Measurements from ENCODE around the gene HNRNPUL2. TPM values are rescaled to one million over a fixed set of nuclear protein-coding genes. Genes with fewer than 3 reads are reported as not detected.
"Not testable (repeated sequence)": the region's sequence is repeated elsewhere in the genome, so short reads cannot be mapped to it uniquely, and the experiment has no call there.

HNRNPUL2 gene
- total RNA-seq, 4 donors from 2014 or later: 38.7 to 68.8 (median 50.3) TPM

GRCh38 chr11:62705880-62706849, 21.1 kb downstream of the HNRNPUL2 start:
- Histone ChIP-seq H3K27me3 (no peaks in the 10 kb centered on the region), H3K4me1 (peaks cover 0 to 35% (median 12%) of the 10 kb centered on the region in 4 donors), H3K27ac (peak overlapping the region; percentile 67 to 78 (median 73)), H3K4me3 (peak overlapping the region; percentile 63 to 87 (median 79)), H3K9me3 (no peaks in the 10 kb centered on the region), H3K36me3 (peaks cover 0 to 12% (median 0%) of the 10 kb centered on the region in 3 donors)
- peak; percentile 95 to 97 (median 97) for DNase-seq
- TF ChIP-seq CTCF (IDR thresholded peaks at IDR 0.05) (no peak), POLR2A (IDR thresholded peaks at IDR 0.05) (peak in 1 of 2 donors; percentile 43)

GRCh38 chr11:62705413-62705812, 21.8 kb downstream of the HNRNPUL2 start:
- Histone ChIP-seq H3K27ac (peak overlapping the region; percentile 67 to 78 (median 73)), H3K9me3 (no peaks in the 10 kb centered on the region), H3K36me3 (peaks cover 0 to 7% (median 0%) of the 10 kb centered on the region in 3 donors), H3K27me3 (no peaks in the 10 kb centered on the region), H3K4me1 (peaks cover 0 to 35% (median 12%) of the 10 kb centered on the region in 4 donors), H3K4me3 (peak overlapping the region; percentile 63 to 87 (median 79))
- no peak for DNase-seq
- TF ChIP-seq POLR2A (IDR thresholded peaks at IDR 0.05) (no peak), CTCF (IDR thresholded peaks at IDR 0.05) (no peak)

GRCh38 chr11:62703921-62704320, 23.3 kb downstream of the HNRNPUL2 start:
- H3K9me3 ChIP-seq, H3K4me3 ChIP-seq, H3K36me3 ChIP-seq, H3K27ac ChIP-seq, H3K27me3 ChIP-seq, DNase-seq: not testable (repeated sequence)
- peaks cover 0 to 26% (median 12%) of the 10 kb centered on the region in 4 donors for H3K4me1 ChIP-seq

GRCh38 chr11:62702246-62702645, 25.0 kb downstream of the HNRNPUL2 start:
- H3K4me1 ChIP-seq: peaks cover 0 to 17% (median 11%) of the 10 kb centered on the region in 4 donors
- no peak for DNase-seq
- H3K36me3 ChIP-seq: peaks cover 0 to 7% (median 0%) of the 10 kb centered on the region in 3 donors
- H3K9me3 ChIP-seq: no peaks in the 10 kb centered on the region
- no peaks in the 10 kb centered on the region for H3K27me3 ChIP-seq
- no peak for TF ChIP-seq POLR2A (IDR thresholded peaks at IDR 0.05)
- no peak for TF ChIP-seq CTCF (IDR thresholded peaks at IDR 0.05)
- no peak overlapping the region for H3K27ac ChIP-seq
- no peak overlapping the region for H3K4me3 ChIP-seq

GRCh38 chr11:62694455-62695167, 32.6 kb downstream of the HNRNPUL2 start:
- H3K27ac ChIP-seq: no peak overlapping the region
- peaks cover 0 to 34% (median 0%) of the 10 kb centered on the region in 3 donors for H3K36me3 ChIP-seq

GRCh38 chr11:62693624-62694023, 33.6 kb downstream of the HNRNPUL2 start:
- H3K27ac ChIP-seq, H3K9me3 ChIP-seq, H3K4me3 ChIP-seq, DNase-seq, H3K27me3 ChIP-seq, H3K4me1 ChIP-seq: not testable (repeated sequence)
- peaks cover 0 to 34% (median 0%) of the 10 kb centered on the region in 3 donors for H3K36me3 ChIP-seq

More at GRCh38 chr11:62694455-62695167, 32.6 kb downstream of the HNRNPUL2 start:
- H3K9me3 ChIP-seq: no peaks in the 10 kb centered on the region
- no peaks in the 10 kb centered on the region for H3K4me1 ChIP-seq
- DNase-seq: peak; percentile 76 to 94 (median 86)
- no peak overlapping the region for H3K4me3 ChIP-seq
- H3K27me3 ChIP-seq: no peaks in the 10 kb centered on the region
- peak; percentile 54 to 81 (median 74) for TF ChIP-seq CTCF (IDR thresholded peaks at IDR 0.05)
- TF ChIP-seq POLR2A (IDR thresholded peaks at IDR 0.05): no peak
